Retinal pigment epithelial cell (primary cell): ENCODE results near the gene OR2A42.
"Not testable (repeated sequence)": the region's sequence is repeated elsewhere in the genome, so short reads cannot be mapped to it uniquely, and the experiment has no call there.

Experiments used
- DNase-seq: peaks from one replicate; pipeline ENCODE4 v3.0.0-alpha.2; 2010; ENCODE audit warnings: low read depth
- H3K4me3 ChIP-seq: 2 replicates; pipeline ENCODE4 v1.5.1; 2011; ENCODE audit warnings: mild to moderate bottlenecking, low read length, control low read depth, moderate library complexity

OR2A42 gene

GRCh38 chr7:144238530-144239082 is 799 bp downstream of the OR2A42 start:
- H3K4me3 ChIP-seq, DNase-seq: not testable (repeated sequence)

GRCh38 chr7:144233039-144233438 is 6.4 kb downstream of the OR2A42 start:
- DNase-seq, H3K4me3 ChIP-seq: not testable (repeated sequence)

- DNase-seq, H3K4me3 ChIP-seq: not testable (repeated sequence)
Measured at GRCh38 chr7:144231027-144231426, 8.4 kb downstream of the OR2A42 start.

- DNase-seq: not testable (repeated sequence)
Measured at GRCh38 chr7:144228810-144229209, 10.6 kb downstream of the OR2A42 start.

GRCh38 chr7:144226866-144227265 is 12.5 kb downstream of the OR2A42 start:
- H3K4me3 ChIP-seq, DNase-seq: not testable (repeated sequence)

More at GRCh38 chr7:144228810-144229209, 10.6 kb downstream of the OR2A42 start:
- H3K4me3 ChIP-seq: not testable (repeated sequence)

GRCh38 chr7:144223675-144224074 is 15.7 kb downstream of the OR2A42 start:
- H3K4me3 ChIP-seq, DNase-seq: not testable (repeated sequence)

- H3K4me3 ChIP-seq, DNase-seq: not testable (repeated sequence)
Measured at GRCh38 chr7:144220531-144220930, 18.9 kb downstream of the OR2A42 start.

- not testable (repeated sequence) for H3K4me3 ChIP-seq, DNase-seq
Measured at GRCh38 chr7:144219149-144219548, 20.3 kb downstream of the OR2A42 start.

- not testable (repeated sequence) for DNase-seq, H3K4me3 ChIP-seq
Measured at GRCh38 chr7:144218581-144218980, 20.8 kb downstream of the OR2A42 start.

- not testable (repeated sequence) for DNase-seq, H3K4me3 ChIP-seq
Measured at GRCh38 chr7:144217200-144217599, 22.2 kb downstream of the OR2A42 start.

- not testable (repeated sequence) for DNase-seq, H3K4me3 ChIP-seq
Measured at GRCh38 chr7:144205306-144205705, 34.1 kb downstream of the OR2A42 start.

GRCh38 chr7:144203086-144203485 is 36.3 kb downstream of the OR2A42 start:
- H3K4me3 ChIP-seq, DNase-seq: not testable (repeated sequence)

GRCh38 chr7:144201978-144202377 is 37.4 kb downstream of the OR2A42 start:
- not testable (repeated sequence) for DNase-seq, H3K4me3 ChIP-seq

GRCh38 chr7:144198934-144199333 is 40.5 kb downstream of the OR2A42 start:
- H3K4me3 ChIP-seq, DNase-seq: not testable (repeated sequence)

- DNase-seq, H3K4me3 ChIP-seq: not testable (repeated sequence)
Measured at GRCh38 chr7:144195212-144195872, 44.1 kb downstream of the OR2A42 start, which contains the start of gene ARHGEF35. Gene ARHGEF35 (minus strand): TSS chr7:144195833. CDS start chr7:144188383, 7,450 bp downstream.

GRCh38 chr7:144194453-144194852 is 45.0 kb downstream of the OR2A42 start:
- not testable (repeated sequence) for DNase-seq, H3K4me3 ChIP-seq

GRCh38 chr7:144193782-144194181 is 45.6 kb downstream of the OR2A42 start:
- not testable (repeated sequence) for DNase-seq, H3K4me3 ChIP-seq

- DNase-seq, H3K4me3 ChIP-seq: not testable (repeated sequence)
Measured at GRCh38 chr7:144188578-144189171, 50.7 kb downstream of the OR2A42 start.

- DNase-seq, H3K4me3 ChIP-seq: not testable (repeated sequence)
Measured at GRCh38 chr7:144187848-144188247, 51.6 kb downstream of the OR2A42 start.

GRCh38 chr7:144183166-144183565 is 56.2 kb downstream of the OR2A42 start, which contains the start of gene CTAGE4:
Gene CTAGE4 (plus strand): TSS chr7:144183466. CDS start chr7:144183504, 38 bp downstream.
- not testable (repeated sequence) for H3K4me3 ChIP-seq

GRCh38 chr7:144179165-144179479 is 60.3 kb downstream of the OR2A42 start:
- DNase-seq, H3K4me3 ChIP-seq: not testable (repeated sequence)

More at GRCh38 chr7:144183166-144183565, 56.2 kb downstream of the OR2A42 start, which contains the start of gene CTAGE4:
- not testable (repeated sequence) for DNase-seq
